Psoas muscle (tissue), 8 donors: Measurements from ENCODE around the gene DAB2IP. TPM values are rescaled to one million over a fixed set of nuclear protein-coding genes. Genes with fewer than 3 reads are reported as not detected.
A peak's percentile ranks its signal among the peaks of the same experiment; 100 is the strongest.

Experiments
- ATAC-seq, 4 donors: fragments of 200-7000 bp; cut with Tn5 transposase; one replicate each; pipeline ENCODE4 v1.9.1; 2020; ENCODE audit warnings: moderate library complexity in 3 of 4, mild to moderate bottlenecking in 2 of 4
- DNase-seq, 2 donors: peaks; one replicate each; pipeline ENCODE4 v3.0.0-alpha.2; 2020
- H3K27ac ChIP-seq: fragments of 200-600 bp; one replicate; pipeline ENCODE4 v1.8.0; 2022
- H3K27me3 ChIP-seq, 3 donors: fragments of 200-600 bp in 1 of 3; one replicate each; pipeline versions ENCODE4 v1.6.1 to v1.8.0; 2013 to 2022; ENCODE audit warnings: low read length in 2 of 3, mild to moderate bottlenecking in 2 of 3, moderate library complexity in 1 of 3; ENCODE audit not compliant: insufficient read depth in 3 of 3
- H3K36me3 ChIP-seq, 2 donors: fragments of 200-600 bp in 1 of 2; one replicate each; pipeline versions ENCODE4 v1.6.1 to v1.8.0; 2013 to 2022; ENCODE audit warnings: low read depth in 1 of 2, mild to moderate bottlenecking in 1 of 2, moderate library complexity in 1 of 2; ENCODE audit not compliant: insufficient read depth in 1 of 2
- H3K4me1 ChIP-seq: fragments of 200-600 bp; one replicate; pipeline ENCODE4 v1.8.0; 2022
- H3K4me3 ChIP-seq: fragments of 200-600 bp; one replicate; pipeline ENCODE4 v1.8.0; 2022; ENCODE audit warnings: mild to moderate bottlenecking
- H3K9me3 ChIP-seq: fragments of 200-600 bp; one replicate; pipeline ENCODE4 v1.8.0; 2022
- WGBS, 3 donors: extraction: QIAGEN DNeasy Blood & Tissue Kit; methylation state at CpG; one replicate each; pipeline versions ENCODE4 v1.1.6 to v1.1.7; 2013; 5-methylcytosine and 5-hydroxymethylcytosine counted together
- intact Hi-C, 2 donors: fragments of 100-400 bp; cut with DNase I; formaldehyde crosslinking; loops; one replicate each; pipeline versions ENCODE4 v1.11.0 to v1.14.2; 2022
- polyA plus RNA-seq, 3 donors: library from polyadenylated mRNA; stranded (reverse); fragments of 200-250 nt; gene quantifications; one replicate each; pipeline ENCODE4 v1.2.3, GENCODE V29; 2013
- total RNA-seq, 4 donors: library from RNA; stranded (reverse); fragmentation: NEBNext Ultra II Directional in 2 of 4; extraction: Animal tissue kit (Norgen Biotek cat#: 25700) in 2 of 4; gene quantifications; one replicate each; pipeline versions ENCODE4 v1.2.1 to v1.2.4, GENCODE V29; 2021 to 2023
- TF ChIP-seq, protein P1 (sequence below): fragments of 200-600 bp; IDR thresholded peaks from one replicate; pipeline ENCODE4 v1.8.0; 2022; ENCODE audit warnings: antibody characterized with exemption
- donor health status: healthy with polysubstance abuse.
- donor health status: DM: no; HTN: no; CAD: no; lungs with moderate emphysema.
- donor health status: Bipolar disorder and iron deficiency.
- donor health status: healthy.
- donor health status: DM: yes; HTN: yes; CAD: no.
- donor health status: DM: no; HTN: no; CAD: no.
- donor health status: DM: no; HTN: no; CAD: no.
- donor health status: DM: yes; HTN: yes; CAD: no.

The DAB2IP gene
- total and polyA plus RNA-seq, 7 donors, result 14.1 to 66.2 (median 33.4) TPM

- WGBS, 3 donors, result 38 to 42% (median 40%) methylated on average over 33 to 57 of the region's 57 CpGs
- ATAC-seq, result peak; percentile 6 to 37 (median 15)
- peaks cover 95% of the 10 kb centered on the region for H3K4me1 ChIP-seq
Observed at GRCh38 chr9:121735793-121736770, 84.6 kb downstream of the DAB2IP start.

GRCh38 chr9:121736934-121737462 lies 85.6 kb downstream of the DAB2IP start:
- peak overlapping the region; percentile 60 for H3K4me3 ChIP-seq
- H3K27ac ChIP-seq, result peak overlapping the region; percentile 80
- no peaks in the 10 kb centered on the region for H3K9me3 ChIP-seq
- no peaks in the 10 kb centered on the region for H3K36me3 ChIP-seq
- TF ChIP-seq, protein P1, sequence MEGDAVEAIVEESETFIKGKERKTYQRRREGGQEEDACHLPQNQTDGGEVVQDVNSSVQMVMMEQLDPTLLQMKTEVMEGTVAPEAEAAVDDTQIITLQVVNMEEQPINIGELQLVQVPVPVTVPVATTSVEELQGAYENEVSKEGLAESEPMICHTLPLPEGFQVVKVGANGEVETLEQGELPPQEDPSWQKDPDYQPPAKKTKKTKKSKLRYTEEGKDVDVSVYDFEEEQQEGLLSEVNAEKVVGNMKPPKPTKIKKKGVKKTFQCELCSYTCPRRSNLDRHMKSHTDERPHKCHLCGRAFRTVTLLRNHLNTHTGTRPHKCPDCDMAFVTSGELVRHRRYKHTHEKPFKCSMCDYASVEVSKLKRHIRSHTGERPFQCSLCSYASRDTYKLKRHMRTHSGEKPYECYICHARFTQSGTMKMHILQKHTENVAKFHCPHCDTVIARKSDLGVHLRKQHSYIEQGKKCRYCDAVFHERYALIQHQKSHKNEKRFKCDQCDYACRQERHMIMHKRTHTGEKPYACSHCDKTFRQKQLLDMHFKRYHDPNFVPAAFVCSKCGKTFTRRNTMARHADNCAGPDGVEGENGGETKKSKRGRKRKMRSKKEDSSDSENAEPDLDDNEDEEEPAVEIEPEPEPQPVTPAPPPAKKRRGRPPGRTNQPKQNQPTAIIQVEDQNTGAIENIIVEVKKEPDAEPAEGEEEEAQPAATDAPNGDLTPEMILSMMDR, result no peak
- DNase-seq, result peak in 1 of 2 donors; percentile 54
- intact Hi-C loops, result no loop called here
- WGBS, 3 donors, result 67 to 70% (median 67%) methylated on average over 13 of the region's 13 CpGs
- no peaks in the 10 kb centered on the region for H3K27me3 ChIP-seq
- H3K4me1 ChIP-seq, result peaks cover 95% of the 10 kb centered on the region
- peak in 2 of 4 donors; percentile 20 to 25 for ATAC-seq

More at GRCh38 chr9:121735793-121736770, 84.6 kb downstream of the DAB2IP start:
- peak; percentile 79 to 85 for DNase-seq
- peak overlapping the region; percentile 80 for H3K27ac ChIP-seq
- H3K36me3 ChIP-seq, result no peaks in the 10 kb centered on the region
- TF ChIP-seq, protein P1, result no peak
- intact Hi-C loops, result no loop called here
- peak overlapping the region; percentile 60 for H3K4me3 ChIP-seq
- no peaks in the 10 kb centered on the region for H3K9me3 ChIP-seq
- H3K27me3 ChIP-seq, result no peaks in the 10 kb centered on the region

- DNase-seq (no peak), ATAC-seq (no peak)
- H3K4me1 ChIP-seq, result peaks cover 95% of the 10 kb centered on the region
- no peak overlapping the region for H3K4me3 ChIP-seq
- TF ChIP-seq, protein P1, result no peak
- H3K36me3 ChIP-seq, result no peaks in the 10 kb centered on the region
- peak overlapping the region; percentile 80 for H3K27ac ChIP-seq
- intact Hi-C loops, result no loop called here
- WGBS, 3 donors, result 86 to 90% (median 89%) methylated on average over 9 of the region's 9 CpGs
- no peaks in the 10 kb centered on the region for H3K9me3 ChIP-seq
- H3K27me3 ChIP-seq, result no peaks in the 10 kb centered on the region
Observed at GRCh38 chr9:121737481-121737931, 86.1 kb downstream of the DAB2IP start.

- peak in 1 of 4 donors; percentile 1 for ATAC-seq
- Histone ChIP-seq H3K27me3 (no peaks in the 10 kb centered on the region), H3K4me3 (no peak overlapping the region), H3K36me3 (no peaks in the 10 kb centered on the region), H3K27ac (peak overlapping the region; percentile 80), H3K9me3 (no peaks in the 10 kb centered on the region), H3K4me1 (peaks cover 95% of the 10 kb centered on the region)
- TF ChIP-seq, protein P1, result no peak
- WGBS, 3 donors, result 24 to 49% (median 32%) methylated on average over 2 of the region's 2 CpGs
- no peak for DNase-seq
- intact Hi-C loops, result loop anchor here in 1 of 2 donors (2.0 kb wide), 1 partner anchor 14 kb away; no protein-coding TSS in a partner anchor
Observed at GRCh38 chr9:121738411-121738810, 87.0 kb downstream of the DAB2IP start.
